GM23338 (cell line): ENCODE results near the gene COG1. TPM values are rescaled to one million over a fixed set of nuclear protein-coding genes. Genes with fewer than 3 reads are reported as not detected.

ENCODE experiments used
- polyA plus RNA-seq: library from polyadenylated mRNA; unstranded; fragments of >200 nt; fragmentation: Nextera tagmentation; extraction: Ambion mirVana; gene quantifications from 2 replicates; pipeline ENCODE4 v1.2.1, GENCODE V29; 2016
- total RNA-seq: library from RNA; depleted of rRNA; stranded (reverse); fragments of >200 nt; shearing (Covaris generic); gene quantifications from 2 replicates; pipeline ENCODE4 v1.2.3, GENCODE V29; 2014; rRNA removed

COG1 gene
- total and polyA plus RNA-seq, 2 experiments from 2014 or later = 15.0 to 26.1 TPM

Other genes with a start within 250 kb of the COG1 start
- 9.4 and 18.1 TPM in 2 replicates for gene SLC39A11, start 100.4 kb upstream of the COG1 start, total RNA-seq
- 10.3 and 10.8 TPM in 2 replicates for gene SLC39A11, start 100.4 kb upstream of the COG1 start, polyA plus RNA-seq
- gene SSTR2, start 28.0 kb upstream of the COG1 start, total RNA-seq = 1.7 and 1.8 TPM in 2 replicates
- gene SSTR2, start 28.0 kb upstream of the COG1 start, polyA plus RNA-seq = 1.1 and 1.4 TPM in 2 replicates
- gene CPSF4L, start 68.8 kb downstream of the COG1 start, total RNA-seq = not detected in 2 replicates
- not detected in 2 replicates for gene CPSF4L, start 68.8 kb downstream of the COG1 start, polyA plus RNA-seq
- gene CDC42EP4, start 118.9 kb downstream of the COG1 start, total RNA-seq = 16.2 and 19.9 TPM in 2 replicates
- gene CDC42EP4, start 118.9 kb downstream of the COG1 start, polyA plus RNA-seq = 4.1 and 4.4 TPM in 2 replicates